Subcutaneous abdominal adipose tissue (tissue), 5 donors: Measurements from ENCODE around the gene STRN3.
"Not testable (repeated sequence)": the region's sequence is repeated elsewhere in the genome, so short reads cannot be mapped to it uniquely, and the experiment has no call there.

Experiments
- H3K27ac ChIP-seq: one replicate; pipeline ENCODE4 v1.7.0; 2013; ENCODE audit warnings: low read depth, mild to moderate bottlenecking, inconsistent platforms, low read length, moderate library complexity
- H3K27me3 ChIP-seq, 5 donors: one replicate each; pipeline ENCODE4 v1.7.0; 2013; ENCODE audit warnings: low read length in 5 of 5, inconsistent platforms in 1 of 5; ENCODE audit not compliant: control insufficient read depth in 5 of 5, insufficient read depth in 4 of 5
- H3K36me3 ChIP-seq, 5 donors: one replicate each; pipeline ENCODE4 v1.7.0; 2013; ENCODE audit warnings: low read length in 5 of 5; ENCODE audit not compliant: control insufficient read depth in 5 of 5, insufficient read depth in 5 of 5
- H3K4me1 ChIP-seq, 5 donors: one replicate each; pipeline ENCODE4 v1.7.0; 2013; ENCODE audit warnings: low read length in 5 of 5, mild to moderate bottlenecking in 3 of 5, moderate library complexity in 1 of 5; ENCODE audit not compliant: control insufficient read depth in 5 of 5, insufficient read depth in 5 of 5
- H3K4me3 ChIP-seq, 5 donors: one replicate each; pipeline ENCODE4 v1.7.0; 2013; ENCODE audit warnings: low read length in 5 of 5, low read depth in 1 of 5
- H3K9ac ChIP-seq, 5 donors: one replicate each; pipeline ENCODE4 v1.7.0; 2013; ENCODE audit warnings: low read length in 5 of 5, mild to moderate bottlenecking in 4 of 5, moderate library complexity in 3 of 5
- H3K9me3 ChIP-seq, 5 donors: one replicate each; pipeline ENCODE4 v1.7.0; 2013; ENCODE audit warnings: low read length in 5 of 5; ENCODE audit not compliant: control insufficient read depth in 5 of 5
- donor health status: healthy.
- donor health status: healthy.
- donor health status: healthy.
- donor health status: healthy.
- donor health status: healthy.

The STRN3 gene

DNA sequence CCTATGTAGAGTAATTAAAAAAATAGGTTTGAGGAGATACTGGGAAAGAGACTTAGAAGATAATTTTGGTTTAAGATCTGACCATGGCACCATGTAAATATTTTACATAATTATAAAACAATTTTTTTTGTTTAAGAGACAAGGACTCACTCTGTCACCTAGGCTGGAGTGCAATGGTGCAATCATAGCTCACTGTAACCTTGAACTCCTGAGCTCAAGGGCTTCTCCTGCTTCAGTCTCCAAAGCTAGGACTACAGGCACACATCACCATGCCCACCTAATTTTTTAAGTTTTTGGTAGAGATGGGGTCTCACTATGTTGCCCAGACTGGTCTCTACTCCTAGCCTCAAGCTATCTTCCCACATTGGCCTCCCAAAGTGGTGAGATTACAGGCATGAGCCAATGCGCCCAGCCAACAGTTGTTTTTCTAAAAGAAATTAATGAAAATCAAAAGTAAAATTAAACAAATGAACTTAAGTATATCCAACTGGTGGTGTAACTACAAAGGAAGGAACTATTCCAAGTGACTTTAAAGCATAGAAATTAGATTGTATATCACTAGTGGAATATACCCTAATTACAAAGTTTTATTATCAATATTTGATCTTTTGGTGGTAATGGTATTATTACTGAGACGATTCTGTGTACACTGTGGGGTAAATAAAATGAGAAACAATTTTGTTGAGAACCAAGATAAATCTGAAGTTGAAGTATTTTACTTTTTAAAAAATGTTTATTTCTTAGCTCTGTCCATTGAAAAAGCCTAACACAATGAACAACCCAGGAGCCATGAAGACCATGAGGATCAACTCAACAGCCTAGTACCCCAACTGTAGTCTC is 122.7 kb downstream of the STRN3 start:
- Histone ChIP-seq H3K27ac (no peak overlapping the region), H3K4me1 (no peaks in the 10 kb centered on the region), H3K4me3 (no peak overlapping the region), H3K9me3 (no peaks in the 10 kb centered on the region), H3K9ac (no peak overlapping the region), H3K27me3 (no peaks in the 10 kb centered on the region), H3K36me3 (peaks cover 18 to 42% (median 29%) of the 10 kb centered on the region in 5 donors)

DNA sequence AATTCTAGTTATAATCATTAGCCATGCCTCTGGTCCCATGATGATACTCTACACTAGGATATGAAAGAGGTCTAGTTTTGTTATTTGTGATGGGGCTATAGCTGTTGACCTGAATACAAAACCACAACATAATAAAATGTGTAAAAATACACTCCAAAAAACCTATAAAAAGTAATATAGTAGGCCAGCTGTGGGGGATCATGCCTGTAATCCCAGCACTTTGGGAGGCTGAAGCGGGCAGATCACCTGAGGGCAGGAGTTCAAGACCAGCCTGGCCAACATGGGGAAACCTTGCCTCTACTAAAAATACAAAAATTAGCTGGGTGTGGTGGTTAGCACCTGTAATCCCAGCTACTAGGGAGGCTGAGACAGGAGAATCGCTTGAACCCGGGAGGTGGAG is 129.1 kb downstream of the STRN3 start:
- not testable (repeated sequence) for H3K27ac ChIP-seq, H3K4me1 ChIP-seq, H3K9ac ChIP-seq, H3K27me3 ChIP-seq, H3K9me3 ChIP-seq, H3K4me3 ChIP-seq
- H3K36me3 ChIP-seq, result peaks cover 14 to 27% (median 21%) of the 10 kb centered on the region in 5 donors

DNA sequence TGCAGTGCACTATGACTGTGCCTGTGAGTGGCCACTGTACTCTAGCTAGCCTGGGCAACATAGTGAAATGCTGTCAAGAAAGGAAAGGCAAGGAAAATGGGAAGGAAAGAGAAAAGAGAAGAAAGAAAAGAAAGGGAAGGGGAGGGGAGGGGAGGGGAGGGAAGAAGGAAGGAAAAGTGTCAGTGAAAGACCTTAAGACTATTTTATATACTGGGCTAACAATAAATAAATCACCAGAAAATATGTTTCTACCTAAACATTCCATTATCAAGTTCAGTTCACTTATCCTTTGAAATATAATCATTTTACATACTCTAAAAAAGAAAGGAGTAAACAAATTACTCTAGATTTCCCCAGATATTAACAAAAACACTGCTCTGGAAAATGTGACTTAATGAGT is 129.7 kb downstream of the STRN3 start:
- Histone ChIP-seq H3K4me1 (peaks cover 0 to 6% (median 0%) of the 10 kb centered on the region in 5 donors), H3K9ac (no peak overlapping the region), H3K36me3 (peaks cover 13 to 25% (median 17%) of the 10 kb centered on the region in 5 donors), H3K27ac (no peak overlapping the region), H3K27me3 (no peaks in the 10 kb centered on the region), H3K4me3 (no peak overlapping the region), H3K9me3 (no peaks in the 10 kb centered on the region)

DNA sequence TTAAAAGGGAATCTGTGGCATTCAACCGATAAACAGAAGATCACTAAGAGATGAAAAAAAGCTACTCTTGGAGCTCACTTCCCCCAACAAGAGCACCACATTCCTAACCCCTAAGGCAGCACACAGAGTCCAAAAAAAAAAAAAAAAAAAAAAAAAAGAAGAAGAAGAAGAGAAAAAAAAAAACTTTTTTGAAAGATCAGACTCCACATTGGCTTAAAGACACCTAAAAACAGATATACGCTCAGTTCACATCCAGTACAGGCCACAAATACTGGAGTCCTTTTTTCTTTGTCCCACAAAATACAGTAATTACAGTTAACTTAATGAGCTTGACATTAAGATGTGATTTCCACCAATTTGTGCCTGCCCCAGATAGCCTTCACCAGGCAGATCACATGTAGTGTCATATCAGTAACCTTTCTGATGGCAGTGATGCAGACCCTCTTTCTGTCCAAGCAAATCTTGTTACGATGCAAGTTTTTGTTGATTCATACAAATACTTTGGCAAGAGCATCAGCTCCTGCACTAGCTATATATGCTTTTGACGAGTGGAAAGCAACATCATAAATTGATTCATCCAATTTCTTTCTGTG is 131.2 kb downstream of the STRN3 start:
- Histone ChIP-seq H3K4me1 (peaks cover 0 to 6% (median 0%) of the 10 kb centered on the region in 5 donors), H3K9ac (no peak overlapping the region), H3K27me3 (no peaks in the 10 kb centered on the region), H3K9me3 (no peaks in the 10 kb centered on the region), H3K4me3 (no peak overlapping the region), H3K36me3 (peaks cover 13 to 22% (median 17%) of the 10 kb centered on the region in 5 donors), H3K27ac (no peak overlapping the region)

DNA sequence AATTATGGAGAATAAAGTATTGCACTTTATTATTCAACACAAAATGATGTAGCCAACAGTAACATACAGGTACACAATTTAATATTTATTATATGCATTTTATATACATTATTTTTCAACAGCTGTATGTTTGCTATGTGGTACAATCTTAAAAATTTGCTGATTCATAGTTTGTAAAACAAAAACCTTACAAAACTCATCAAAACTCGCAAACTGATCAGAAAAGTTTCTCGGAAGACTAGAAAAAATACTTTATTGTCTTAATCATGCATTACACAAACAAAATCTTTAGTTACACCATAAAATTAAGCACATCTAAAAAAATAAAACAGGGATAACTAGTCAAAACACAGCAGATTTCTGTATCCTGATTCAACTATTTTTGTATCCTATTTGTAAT is 132.4 kb downstream of the STRN3 start:
- H3K9me3 ChIP-seq, result no peaks in the 10 kb centered on the region
- H3K4me3 ChIP-seq, result no peak overlapping the region
- peaks cover 10 to 18% (median 15%) of the 10 kb centered on the region in 5 donors for H3K36me3 ChIP-seq
- peaks cover 0 to 6% (median 0%) of the 10 kb centered on the region in 5 donors for H3K4me1 ChIP-seq
- no peak overlapping the region for H3K27ac ChIP-seq
- H3K9ac ChIP-seq, result no peak overlapping the region
- H3K27me3 ChIP-seq, result no peaks in the 10 kb centered on the region

DNA sequence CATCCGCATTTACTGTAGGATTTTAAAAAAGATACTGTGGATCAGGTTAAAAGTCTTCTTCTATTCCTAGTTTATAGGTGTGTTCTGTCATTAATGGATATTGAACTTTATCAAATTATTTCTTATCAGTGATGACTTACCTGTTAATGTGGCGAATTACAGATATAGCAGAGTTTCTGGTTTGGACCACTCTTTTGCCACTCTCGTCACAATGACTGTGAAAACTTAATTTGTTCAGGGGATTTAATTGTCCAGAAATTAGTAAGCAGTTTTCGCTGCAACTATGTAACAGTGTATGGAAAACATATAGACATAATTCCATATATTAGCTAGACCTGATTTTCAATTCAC is 137.0 kb downstream of the STRN3 start:
- Histone ChIP-seq H3K4me1 (no peaks in the 10 kb centered on the region), H3K9me3 (no peaks in the 10 kb centered on the region)

DNA sequence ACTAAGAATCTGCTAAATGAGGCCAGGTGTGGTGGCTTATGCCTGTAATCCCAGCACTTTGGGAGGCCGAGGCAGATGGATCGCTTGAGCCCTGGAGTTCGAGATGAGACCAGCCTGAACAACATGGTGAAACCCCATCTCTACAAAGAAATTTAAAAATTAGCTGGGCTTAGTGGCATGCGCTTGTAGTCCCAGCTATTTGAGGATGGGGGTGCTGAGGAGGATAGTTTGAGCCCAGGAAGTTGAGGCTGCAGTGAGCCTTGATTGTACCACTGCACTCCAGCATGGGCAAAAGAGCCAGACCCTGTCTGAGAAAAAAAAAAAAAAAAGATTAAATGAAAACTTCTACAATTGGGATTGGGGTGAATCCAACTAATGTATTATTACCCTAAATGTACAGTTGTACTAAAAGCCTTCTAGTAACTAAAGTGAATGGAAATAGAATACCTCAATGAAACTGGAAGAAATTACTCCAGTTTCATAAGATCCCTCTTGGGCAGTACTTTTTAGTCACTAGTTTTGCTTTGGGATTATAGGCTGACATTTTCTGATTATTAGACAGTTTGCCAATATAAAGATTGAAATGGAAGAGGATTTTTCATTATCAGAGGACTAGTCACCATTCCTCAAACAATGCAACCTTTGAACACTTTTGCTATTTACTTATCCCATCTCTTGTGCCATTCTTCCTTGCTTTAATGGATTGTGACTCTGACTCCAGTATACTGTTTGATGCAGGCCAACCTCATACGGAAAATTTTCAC is 137.5 kb downstream of the STRN3 start:
- no peaks in the 10 kb centered on the region for H3K27me3 ChIP-seq
- no peaks in the 10 kb centered on the region for H3K4me1 ChIP-seq
- no peaks in the 10 kb centered on the region for H3K9me3 ChIP-seq
- H3K36me3 ChIP-seq, result peaks cover 0 to 3% (median 0%) of the 10 kb centered on the region in 5 donors
- no peak overlapping the region for H3K27ac ChIP-seq
- no peak overlapping the region for H3K4me3 ChIP-seq
- no peak overlapping the region for H3K9ac ChIP-seq

More for the DNA sequence above, 137.0 kb downstream of the STRN3 start:
- Histone ChIP-seq H3K36me3 (peaks cover 0 to 6% (median under 1%) of the 10 kb centered on the region in 5 donors), H3K27ac (no peak overlapping the region), H3K27me3 (no peaks in the 10 kb centered on the region), H3K9ac (no peak overlapping the region), H3K4me3 (no peak overlapping the region)

DNA sequence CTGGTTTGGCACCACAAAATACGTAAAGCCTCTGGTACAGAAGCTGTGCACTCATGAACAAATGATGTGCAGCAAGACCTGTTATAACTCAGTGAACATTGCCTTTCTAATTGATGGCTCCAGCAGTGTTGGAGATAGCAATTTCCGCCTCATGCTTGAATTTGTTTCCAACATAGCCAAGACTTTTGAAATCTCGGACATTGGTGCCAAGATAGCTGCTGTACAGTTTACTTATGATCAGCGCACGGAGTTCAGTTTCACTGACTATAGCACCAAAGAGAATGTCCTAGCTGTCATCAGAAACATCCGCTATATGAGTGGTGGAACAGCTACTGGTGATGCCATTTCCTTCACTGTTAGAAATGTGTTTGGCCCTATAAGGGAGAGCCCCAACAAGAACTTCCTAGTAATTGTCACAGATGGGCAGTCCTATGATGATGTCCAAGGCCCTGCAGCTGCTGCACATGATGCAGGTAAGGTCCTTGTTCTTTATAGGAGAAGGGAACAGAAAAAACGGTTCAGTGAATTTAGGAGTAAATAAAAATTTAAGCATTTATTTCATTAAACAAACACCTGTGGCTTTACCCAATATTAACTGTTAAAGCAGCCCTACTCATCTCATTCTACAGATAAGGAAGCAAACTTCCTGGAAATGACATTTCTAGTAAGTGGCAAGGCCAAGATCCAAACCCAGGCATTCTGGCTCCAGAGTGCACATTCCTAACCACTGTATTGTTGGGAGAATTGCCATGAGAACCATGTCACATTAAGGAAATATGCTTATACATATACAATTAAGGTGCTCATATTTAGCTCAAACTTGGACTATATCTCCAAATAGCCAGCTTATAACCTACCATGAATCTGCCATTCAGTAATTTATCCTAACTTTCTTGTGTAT is 140.1 kb downstream of the STRN3 start:
- Histone ChIP-seq H3K4me1 (no peaks in the 10 kb centered on the region), H3K27ac (no peak overlapping the region), H3K27me3 (no peaks in the 10 kb centered on the region), H3K9me3 (no peaks in the 10 kb centered on the region), H3K36me3 (no peaks in the 10 kb centered on the region), H3K9ac (no peak overlapping the region), H3K4me3 (no peak overlapping the region)

DNA sequence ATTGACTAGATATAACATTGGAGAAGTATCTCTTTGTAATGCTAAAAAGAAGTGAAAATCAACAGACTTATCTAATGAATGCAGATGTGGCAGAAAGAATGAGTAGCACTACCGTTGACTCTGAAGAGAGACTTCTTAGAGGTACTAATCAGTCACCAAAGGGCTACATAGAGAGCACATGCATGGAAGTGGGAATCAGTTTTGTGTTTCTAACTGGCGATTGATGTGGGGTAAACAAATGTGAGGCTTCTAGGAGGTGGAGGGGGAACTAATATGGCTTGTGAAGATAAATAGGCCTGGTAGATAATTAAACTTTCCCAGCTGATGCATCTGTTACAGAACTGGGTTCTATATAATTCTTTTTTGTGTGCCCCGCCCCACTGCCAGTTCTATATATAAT is 141.3 kb downstream of the STRN3 start:
- no peaks in the 10 kb centered on the region for H3K9me3 ChIP-seq
- no peak overlapping the region for H3K4me3 ChIP-seq
- no peaks in the 10 kb centered on the region for H3K4me1 ChIP-seq
- H3K36me3 ChIP-seq, result no peaks in the 10 kb centered on the region
- H3K27ac ChIP-seq, result no peak overlapping the region
- H3K9ac ChIP-seq, result no peak overlapping the region
- no peaks in the 10 kb centered on the region for H3K27me3 ChIP-seq
